ENCODE data around the gene GOLGB1.

DNA sequence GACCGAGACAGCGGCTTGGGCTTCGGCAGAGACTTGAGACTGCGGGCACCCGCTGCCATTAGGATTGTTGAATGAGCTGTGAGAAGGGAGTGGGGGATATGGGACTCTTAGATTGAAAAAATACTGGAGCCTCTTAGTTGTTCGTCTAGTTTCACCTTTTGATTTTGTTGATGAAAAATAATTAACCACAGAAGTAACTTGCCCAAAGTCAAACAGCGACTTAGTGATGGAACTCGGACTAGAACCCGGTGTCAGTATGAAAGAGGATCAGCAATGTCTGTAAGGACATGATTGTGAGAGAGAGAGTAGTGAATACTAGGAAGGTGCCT lies 510 bp upstream of the GOLGB1 start:
- TF ChIP-seq CTCF (conservative IDR thresholded peaks at IDR 0.05; ENCODE audit: low read length) = no peak
- TF ChIP-seq EZH2phosphoT487 (IDR thresholded peaks at IDR 0.05; ENCODE audit: borderline replicate concordance) = no peak

Measured in Loucy (cell line).